Neural progenitor cell (in vitro differentiated cells): ENCODE results near the gene KIF4A. TPM values are rescaled to one million over a fixed set of nuclear protein-coding genes. Genes with fewer than 3 reads are reported as not detected.
A peak's percentile ranks its signal among the peaks of the same experiment; 100 is the strongest.

Experiments
- DNase-seq: peaks from one replicate; pipeline ENCODE4 v3.0.0-alpha.2; 2016; ENCODE audit warnings: low spot score
- H2AFZ ChIP-seq: fragments of 200-600 bp; sonication (generic); replicated peaks from 2 replicates; pipeline ENCODE4 v1.6.1; 2016; ENCODE audit warnings: antibody characterized with exemption
- H3F3A ChIP-seq: fragments of 200-600 bp; sonication (generic); 2 replicates; pipeline ENCODE4 v1.6.1; 2016; ENCODE audit warnings: antibody characterized with exemption, low read depth
- H3K27ac ChIP-seq: fragments of 200-600 bp; sonication (generic); 2 replicates; pipeline ENCODE4 v1.5.1; 2016; ENCODE audit warnings: mild to moderate bottlenecking
- H3K27me3 ChIP-seq: fragments of 200-600 bp; sonication (generic); 2 replicates; pipeline ENCODE4 v1.6.1; 2016; ENCODE audit warnings: mild to moderate bottlenecking, moderate library complexity
- H3K36me3 ChIP-seq: fragments of 200-600 bp; sonication (generic); 2 replicates; pipeline ENCODE4 v1.5.1; 2016
- H3K4me1 ChIP-seq: fragments of 200-600 bp; sonication (generic); 2 replicates; pipeline ENCODE4 v1.6.1; 2016; ENCODE audit warnings: mixed run types
- H3K4me2 ChIP-seq: fragments of 200-600 bp; sonication (generic); 2 replicates; pipeline ENCODE4 v1.6.1; 2016
- H3K4me3 ChIP-seq: fragments of 200-600 bp; sonication (generic); 2 replicates; pipeline ENCODE4 v1.5.1; 2016
- H3K79me2 ChIP-seq: fragments of 200-600 bp; sonication (generic); 2 replicates; pipeline ENCODE4 v1.6.1; 2016; ENCODE audit warnings: low read depth
- H3K9ac ChIP-seq: fragments of 200-600 bp; sonication (generic); 2 replicates; pipeline ENCODE4 v1.6.1; 2016
- H3K9me3 ChIP-seq: fragments of 200-600 bp; sonication (generic); 2 replicates; pipeline ENCODE4 v1.5.1; 2016; ENCODE audit warnings: low read depth
- H4K20me1 ChIP-seq: fragments of 200-600 bp; sonication (generic); 2 replicates; pipeline ENCODE4 v1.6.1; 2016; ENCODE audit warnings: low read depth
- H3K27ac Mint-ChIP-seq: 3 replicates; pipeline ENCODE4 v1.8.0; 2021; ENCODE audit warnings: mixed read lengths
- H3K27me3 Mint-ChIP-seq: 2 replicates; pipeline ENCODE4 v1.8.0; 2022; ENCODE audit warnings: low read depth, mild to moderate bottlenecking, inconsistent platforms, moderate library complexity, mixed read lengths; ENCODE audit not compliant: insufficient read depth
- H3K36me3 Mint-ChIP-seq: 3 replicates; pipeline ENCODE4 v1.8.0; 2021; ENCODE audit warnings: mixed read lengths
- H3K4me1 Mint-ChIP-seq: 3 replicates; pipeline ENCODE4 v1.8.0; 2021; ENCODE audit warnings: mixed read lengths
- H3K4me3 Mint-ChIP-seq: 3 replicates; pipeline ENCODE4 v1.8.0; 2021; ENCODE audit warnings: mild to moderate bottlenecking, moderate library complexity, mixed read lengths
- H3K9me3 Mint-ChIP-seq: 3 replicates; pipeline ENCODE4 v1.8.0; 2020; ENCODE audit warnings: mixed read lengths
- EZH2 ChIP-seq: fragments of 200-600 bp; sonication (generic); IDR thresholded peaks from 2 replicates; pipeline ENCODE4 v1.6.1; 2017; ENCODE audit warnings: antibody characterized with exemption, mild to moderate bottlenecking, moderate library complexity
- EZH2phosphoT487 ChIP-seq: fragments of 200-600 bp; sonication (generic); IDR thresholded peaks from 2 replicates; pipeline ENCODE4 v1.6.1; 2017; ENCODE audit warnings: antibody characterized with exemption
- total RNA-seq: library from RNA; depleted of rRNA; stranded (reverse); fragments of >200 nt; gene quantifications from 2 replicates; pipeline ENCODE4 v1.2.3, GENCODE V29; 2015; ENCODE audit warnings: low replicate concordance
- TF ChIP-seq, protein P1 (sequence below): fragments of 200-600 bp; sonication (generic); IDR thresholded peaks from 2 replicates; pipeline ENCODE4 v1.5.1; 2017; ENCODE audit warnings: antibody characterized with exemption, mild to moderate bottlenecking

The KIF4A gene
- total RNA-seq, 1 donor from 2014 or later = 77.6 TPM

DNA sequence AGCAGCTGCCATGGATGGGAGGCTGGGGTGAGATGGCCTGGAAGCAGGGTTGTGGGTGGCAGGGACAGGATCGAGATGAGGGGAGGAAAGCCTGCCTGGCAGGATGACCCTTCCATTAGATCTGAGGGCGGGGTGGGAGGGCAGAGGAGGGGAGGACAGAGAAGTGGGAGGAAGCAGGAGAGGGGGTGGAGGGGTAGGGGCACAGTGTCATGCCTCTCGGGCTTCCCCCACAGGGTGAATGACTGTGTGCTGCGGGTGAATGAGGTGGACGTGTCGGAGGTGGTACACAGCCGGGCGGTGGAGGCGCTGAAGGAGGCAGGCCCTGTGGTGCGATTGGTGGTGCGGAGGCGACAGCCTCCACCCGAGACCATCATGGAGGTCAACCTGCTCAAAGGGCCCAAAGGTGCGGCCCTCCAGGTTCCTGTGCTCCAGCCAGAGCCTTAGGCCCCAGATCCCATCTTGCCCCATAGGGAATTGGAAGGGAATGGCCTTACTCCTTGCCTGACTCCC, 159.6 kb downstream of the KIF4A start:
- peaks cover 16% of the 10 kb centered on the region for H3K27me3 ChIP-seq
- H3K79me2 ChIP-seq = no peaks in the 10 kb centered on the region
- H4K20me1 ChIP-seq = no peaks in the 10 kb centered on the region
- TF ChIP-seq EZH2 = no peak
- H3K4me3 Mint-ChIP-seq = no peak overlapping the region
- DNase-seq = no peak
- H3K4me3 ChIP-seq = no peak overlapping the region
- no peaks in the 10 kb centered on the region for H3K36me3 ChIP-seq
- H3K4me2 ChIP-seq = no peak overlapping the region
- peaks cover under 1% of the 10 kb centered on the region for H3F3A ChIP-seq
- no peaks in the 10 kb centered on the region for H3K9me3 ChIP-seq
- peaks cover 12% of the 10 kb centered on the region for H3K9me3 Mint-ChIP-seq
- H3K4me1 ChIP-seq = no peaks in the 10 kb centered on the region
- no peak overlapping the region for H3K9ac ChIP-seq
- no peak overlapping the region for H3K27ac ChIP-seq
- H3K4me1 Mint-ChIP-seq = peaks cover 16% of the 10 kb centered on the region
- H2AFZ ChIP-seq = no peak overlapping the region
- H3K27ac Mint-ChIP-seq = no peak overlapping the region
- H3K36me3 Mint-ChIP-seq = no peaks in the 10 kb centered on the region
- peaks cover 14% of the 10 kb centered on the region for H3K27me3 Mint-ChIP-seq

DNA sequence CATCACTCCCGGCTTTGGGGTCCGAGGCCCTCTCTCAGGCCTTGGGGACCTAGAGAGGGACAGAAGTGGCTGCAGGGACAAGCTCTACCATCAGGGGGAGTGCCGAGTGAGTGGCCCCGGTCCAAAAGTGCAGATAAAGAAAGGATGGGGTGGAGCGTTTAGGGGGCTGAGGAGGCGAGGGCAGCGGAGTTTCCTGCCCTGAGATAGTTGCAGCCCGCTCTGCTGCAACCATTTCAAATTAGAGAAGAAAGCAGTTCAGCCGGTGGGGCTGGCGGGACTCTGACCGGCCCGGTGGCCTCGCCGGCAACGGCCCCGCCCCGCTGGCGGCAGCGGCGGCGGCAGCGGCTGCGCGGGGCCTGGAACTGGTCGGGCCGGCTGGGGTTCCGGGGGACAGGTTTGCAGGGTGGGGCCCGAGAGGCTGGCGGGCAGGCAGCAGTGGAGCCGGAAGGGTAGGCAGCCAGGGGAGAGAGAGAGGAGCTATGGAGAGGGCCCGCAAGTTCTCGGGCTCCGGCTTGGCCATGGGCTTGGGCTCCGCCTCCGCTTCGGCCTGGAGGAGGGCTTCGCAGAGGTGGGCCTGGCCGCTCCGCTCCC, 162.3 kb downstream of the KIF4A start:
- no peaks in the 10 kb centered on the region for H3K36me3 ChIP-seq
- peaks cover 11% of the 10 kb centered on the region for H4K20me1 ChIP-seq
- Mint-ChIP-seq H3K27ac (peak overlapping the region; percentile 95), H3K27me3 (peaks cover 5% of the 10 kb centered on the region), H3K9me3 (peaks cover 12% of the 10 kb centered on the region), H3K4me1 (peaks cover 29% of the 10 kb centered on the region), H3K4me3 (peak overlapping the region; percentile 92), H3K36me3 (peaks cover 4% of the 10 kb centered on the region)
- no peaks in the 10 kb centered on the region for H3K4me1 ChIP-seq
- peak overlapping the region; percentile 72 for H2AFZ ChIP-seq
- H3K27ac ChIP-seq = no peak overlapping the region
- peaks cover 3% of the 10 kb centered on the region for H3F3A ChIP-seq
- peak overlapping the region; percentile 73 for H3K4me2 ChIP-seq
- peak overlapping the region; percentile 56 for H3K4me3 ChIP-seq
- H3K79me2 ChIP-seq = peaks cover 23% of the 10 kb centered on the region
- peak; percentile 59 for DNase-seq
- no peak for TF ChIP-seq EZH2
- TF ChIP-seq EZH2phosphoT487 = no peak
- TF ChIP-seq, protein P1, sequence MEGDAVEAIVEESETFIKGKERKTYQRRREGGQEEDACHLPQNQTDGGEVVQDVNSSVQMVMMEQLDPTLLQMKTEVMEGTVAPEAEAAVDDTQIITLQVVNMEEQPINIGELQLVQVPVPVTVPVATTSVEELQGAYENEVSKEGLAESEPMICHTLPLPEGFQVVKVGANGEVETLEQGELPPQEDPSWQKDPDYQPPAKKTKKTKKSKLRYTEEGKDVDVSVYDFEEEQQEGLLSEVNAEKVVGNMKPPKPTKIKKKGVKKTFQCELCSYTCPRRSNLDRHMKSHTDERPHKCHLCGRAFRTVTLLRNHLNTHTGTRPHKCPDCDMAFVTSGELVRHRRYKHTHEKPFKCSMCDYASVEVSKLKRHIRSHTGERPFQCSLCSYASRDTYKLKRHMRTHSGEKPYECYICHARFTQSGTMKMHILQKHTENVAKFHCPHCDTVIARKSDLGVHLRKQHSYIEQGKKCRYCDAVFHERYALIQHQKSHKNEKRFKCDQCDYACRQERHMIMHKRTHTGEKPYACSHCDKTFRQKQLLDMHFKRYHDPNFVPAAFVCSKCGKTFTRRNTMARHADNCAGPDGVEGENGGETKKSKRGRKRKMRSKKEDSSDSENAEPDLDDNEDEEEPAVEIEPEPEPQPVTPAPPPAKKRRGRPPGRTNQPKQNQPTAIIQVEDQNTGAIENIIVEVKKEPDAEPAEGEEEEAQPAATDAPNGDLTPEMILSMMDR = peak; percentile 60
- no peaks in the 10 kb centered on the region for H3K27me3 ChIP-seq
- no peaks in the 10 kb centered on the region for H3K9me3 ChIP-seq
- no peak overlapping the region for H3K9ac ChIP-seq

GRCh38 chrX:70453024-70453618, 163.2 kb downstream of the KIF4A start:
- Histone ChIP-seq H3K27me3 (no peaks in the 10 kb centered on the region), H3K9ac (no peak overlapping the region), H3K36me3 (no peaks in the 10 kb centered on the region), H3F3A (peaks cover 3% of the 10 kb centered on the region), H4K20me1 (peaks cover 19% of the 10 kb centered on the region), H3K4me2 (peak overlapping the region; percentile 73), H2AFZ (no peak overlapping the region), H3K27ac (no peak overlapping the region), H3K9me3 (no peaks in the 10 kb centered on the region), H3K4me1 (no peaks in the 10 kb centered on the region), H3K79me2 (peaks cover 32% of the 10 kb centered on the region), H3K4me3 (peak overlapping the region; percentile 56)
- H3K27ac Mint-ChIP-seq = no peak overlapping the region
- peaks cover 29% of the 10 kb centered on the region for H3K4me1 Mint-ChIP-seq
- peaks cover 5% of the 10 kb centered on the region for H3K27me3 Mint-ChIP-seq
- H3K36me3 Mint-ChIP-seq = peaks cover 4% of the 10 kb centered on the region
- H3K9me3 Mint-ChIP-seq = peaks cover 12% of the 10 kb centered on the region
- TF ChIP-seq EZH2 (no peak), EZH2phosphoT487 (no peak)
- TF ChIP-seq, protein P1 = no peak
- H3K4me3 Mint-ChIP-seq = peak overlapping the region; percentile 80
- no peak for DNase-seq
